B cell (primary cell): ENCODE data around the gene FIZ1. TPM values are rescaled to one million over a fixed set of nuclear protein-coding genes. Genes with fewer than 3 reads are reported as not detected.

Source experiments
- ATAC-seq: fragments of 200-7000 bp; cut with Tn5 transposase; one replicate; pipeline ENCODE4 v1.10.0; 2021; ENCODE audit warnings: low read depth, mild to moderate bottlenecking, moderate number of reproducible peaks, moderate library complexity
- CTCF ChIA-PET: fragments of 350-600 bp; sonication (Branson Sonifier 250); formaldehyde crosslinking; loops from one replicate; lab custom pipeline; 2021; ENCODE audit warnings: antibody characterized with exemption, inconsistent platforms; lab: Charles Lee
- POLR2A ChIA-PET: fragments of 350-600 bp; sonication (Branson Sonifier 250); formaldehyde crosslinking; loops from one replicate; lab custom pipeline; 2021; ENCODE audit warnings: antibody characterized with exemption; lab: Charles Lee
- DNase-seq: peaks from one replicate; pipeline ENCODE4 v3.0.0; 2013
- H2AFZ ChIP-seq: 2 replicates; pipeline ENCODE4 v1.6.1; 2012; ENCODE audit warnings: mild to moderate bottlenecking, low read depth, low read length; ENCODE audit not compliant: insufficient read depth, poor library complexity, severe bottlenecking
- H3K27ac ChIP-seq, 2 donors: 1 replicate in 1 of 2; 2 replicates in 1 of 2; pipeline ENCODE4 v1.5.1; 2012 to 2013; ENCODE audit warnings: low read length in 2 of 2, mild to moderate bottlenecking in 2 of 2, moderate library complexity in 1 of 2
- H3K27me3 ChIP-seq, 4 experiments: fragments of 200-600 bp in 1 of 4; sonication (generic) in 1 of 4; replicated peaks in 1 of 4; 1 replicate in 2 of 4; 2 replicates in 2 of 4; pipeline versions ENCODE4 v1.6.1 to v1.7.0; 2013 to 2016; ENCODE audit warnings: low read length in 3 of 4, mild to moderate bottlenecking in 2 of 4, mixed read lengths in 1 of 4, moderate library complexity in 1 of 4; ENCODE audit not compliant: insufficient read depth in 4 of 4, control insufficient read depth in 3 of 4; ENCODE audit errors: control extremely low read depth in 1 of 4
- H3K36me3 ChIP-seq, 2 experiments: replicated peaks in 1 of 2; 1 replicate in 1 of 2; 2 replicates in 1 of 2; pipeline versions ENCODE4 v1.6.1 to v1.7.1; 2013; ENCODE audit warnings: low read length in 1 of 2; ENCODE audit not compliant: insufficient read depth in 2 of 2, control insufficient read depth in 1 of 2; ENCODE audit errors: control extremely low read depth in 1 of 2, extremely low read depth in 1 of 2
- H3K4me1 ChIP-seq, 2 donors: fragments of 200-600 bp in 1 of 2; sonication (generic) in 1 of 2; 1 replicate in 1 of 2; 2 replicates in 1 of 2; pipeline versions ENCODE4 v1.5.1 to v1.6.1; 2013 to 2017; ENCODE audit warnings: low read length in 2 of 2; ENCODE audit not compliant: control insufficient read depth in 2 of 2, insufficient read depth in 2 of 2
- H3K4me2 ChIP-seq: replicated peaks from 2 replicates; pipeline ENCODE3; 2012; ENCODE audit warnings: mild to moderate bottlenecking, low read depth, low read length; ENCODE audit not compliant: poor library complexity, severe bottlenecking
- H3K4me3 ChIP-seq, 5 experiments: fragments of 200-600 bp in 1 of 5; sonication (generic) in 1 of 5; 1 replicate in 3 of 5; 2 replicates in 2 of 5; pipeline versions ENCODE4 v1.5.1 to v1.7.0; 2011 to 2016; ENCODE audit warnings: low read length in 4 of 5, mild to moderate bottlenecking in 4 of 5, low read depth in 2 of 5, control low read depth in 1 of 5, moderate library complexity in 1 of 5; ENCODE audit not compliant: insufficient read depth in 1 of 5; ENCODE audit errors: control extremely low read depth in 1 of 5, extremely low read depth in 1 of 5
- H3K79me2 ChIP-seq: fragments of 200-600 bp; sonication (generic); one replicate; pipeline ENCODE4 v1.6.0; 2016; ENCODE audit warnings: low read length; ENCODE audit not compliant: control insufficient read depth, insufficient read depth
- H3K9ac ChIP-seq: fragments of 200-600 bp; sonication (generic); 2 replicates; pipeline ENCODE4 v1.6.1; 2017; ENCODE audit warnings: mild to moderate bottlenecking, low read length, moderate library complexity
- H3K9me3 ChIP-seq, 3 donors: one replicate each; pipeline versions ENCODE4 v1.6.1 to v1.7.1; 2013; ENCODE audit warnings: low read length in 2 of 3; ENCODE audit not compliant: control insufficient read depth in 2 of 3, insufficient read depth in 1 of 3; ENCODE audit errors: control extremely low read depth in 1 of 3
- H4K20me1 ChIP-seq: 2 replicates; pipeline ENCODE4 v1.6.0; 2012; ENCODE audit warnings: mild to moderate bottlenecking, low read length; ENCODE audit not compliant: insufficient read depth, control insufficient read depth, poor library complexity, severe bottlenecking
- H3K27ac Mint-ChIP-seq: one replicate; pipeline ENCODE4 v1.8.0; 2021; ENCODE audit warnings: mixed read lengths
- H3K27me3 Mint-ChIP-seq: one replicate; pipeline ENCODE4 v1.8.0; 2021; ENCODE audit warnings: mixed read lengths
- H3K4me1 Mint-ChIP-seq: one replicate; pipeline ENCODE4 v1.8.0; 2021; ENCODE audit warnings: mixed read lengths
- H3K4me3 Mint-ChIP-seq: one replicate; pipeline ENCODE4 v1.8.0; 2021; ENCODE audit warnings: mixed read lengths
- H3K9me3 Mint-ChIP-seq: one replicate; pipeline ENCODE4 v1.8.0; 2022; ENCODE audit warnings: mixed read lengths; ENCODE audit not compliant: insufficient read depth
- EZH2 ChIP-seq: IDR thresholded peaks from 2 replicates; pipeline ENCODE4 v1.6.1; 2012; ENCODE audit warnings: borderline replicate concordance, low read depth, mild to moderate bottlenecking, moderate library complexity, low read length; ENCODE audit not compliant: insufficient read depth, poor library complexity, severe bottlenecking
- WGBS: methylation state at CpG from one replicate; pipeline ENCODE4 v1.1.5; 2013; ENCODE audit warnings: missing lambda C conversion rate; ENCODE audit not compliant: insufficient coverage; 5-methylcytosine and 5-hydroxymethylcytosine counted together
- intact Hi-C: fragments of 100-400 bp; cut with micrococcal nuclease; formaldehyde crosslinking; loops from one replicate; pipeline ENCODE4 v1.10.0; 2022
- polyA plus RNA-seq: library from polyadenylated mRNA; depleted of rRNA; stranded (reverse); fragments of >200 nt; gene quantifications from 2 replicates; pipeline ENCODE4 v1.2.3, GENCODE V29; 2012
- total RNA-seq, 2 donors: library from RNA; stranded (reverse); fragments of 120-200 nt in 1 of 2; gene quantifications; 1 replicate in 1 of 2; 2 replicates in 1 of 2; pipeline versions ENCODE4 v1.2.3 to v1.2.4, GENCODE V29; 2013 to 2022
- TF ChIP-seq, protein P1 (sequence below): fragments of 200-600 bp; IDR thresholded peaks from one replicate; pipeline ENCODE4 v1.8.0; 2022; ENCODE audit warnings: antibody characterized with exemption, mild to moderate bottlenecking

FIZ1 gene
- total and polyA plus RNA-seq, 2 donors (not counting 1 experiment from before 2014, with no cell fraction given), result 8.0 to 26.4 TPM

DNA sequence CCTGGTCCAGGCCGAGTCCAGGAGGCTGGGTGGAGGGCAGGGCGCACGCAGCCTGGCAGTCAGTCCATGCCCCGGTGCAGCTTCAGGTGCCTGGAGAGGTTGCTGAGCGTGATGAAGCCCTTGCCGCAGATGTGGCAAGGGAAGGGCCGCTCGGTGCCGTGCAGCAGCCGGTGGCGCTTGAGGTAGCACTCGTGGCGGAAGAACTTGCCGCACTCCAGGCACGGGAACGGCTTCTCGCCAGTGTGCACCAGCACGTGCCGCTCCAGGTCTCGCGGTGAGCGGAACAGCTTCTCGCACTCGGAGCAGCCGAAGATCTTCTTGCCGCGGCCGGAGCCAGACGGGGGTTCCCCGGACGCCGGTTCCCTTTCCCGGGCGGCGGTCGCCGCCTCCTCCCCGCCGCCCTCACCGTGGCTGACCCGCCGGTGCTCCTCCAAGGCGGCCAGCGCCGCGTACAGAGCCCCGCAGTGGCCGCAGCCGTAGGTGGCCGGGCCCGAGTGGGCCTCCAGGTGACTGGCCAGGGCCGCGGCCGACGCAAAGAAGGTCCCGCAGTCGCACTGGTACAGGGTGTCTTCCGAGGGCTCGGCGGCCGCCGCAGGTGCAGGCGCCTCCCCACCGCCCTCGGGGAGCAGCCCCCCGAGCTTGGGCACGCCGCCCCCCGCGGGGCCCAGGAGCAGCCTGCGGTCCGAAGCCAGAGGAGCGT is 6.8 kb downstream of the FIZ1 start:
- WGBS, result 98% methylated on average over 73 of the region's 73 CpGs
- Mint-ChIP-seq H3K27me3 (no peaks in the 10 kb centered on the region), H3K4me3 (no peak overlapping the region), H3K9me3 (no peaks in the 10 kb centered on the region), H3K4me1 (peaks cover 2% of the 10 kb centered on the region), H3K27ac (no peak overlapping the region)
- Histone ChIP-seq H3K4me3 (no peak overlapping the region), H4K20me1 (no peaks in the 10 kb centered on the region), H3K9me3 (no peaks in the 10 kb centered on the region), H3K9ac (no peak overlapping the region), H2AFZ (no peak overlapping the region), H3K27me3 (no peaks in the 10 kb centered on the region), H3K79me2 (no peaks in the 10 kb centered on the region), H3K36me3 (peaks cover 0 to 19% of the 10 kb centered on the region in 2 experiments), H3K27ac (no peak overlapping the region), H3K4me2 (no peak overlapping the region), H3K4me1 (peaks cover 5 to 6% of the 10 kb centered on the region in 2 donors)
- DNase-seq (peak; percentile 15), ATAC-seq (no peak)
- ChIA-PET CTCF (no interaction called here), POLR2A (no interaction called here)
- intact Hi-C loops, result no loop called here
- TF ChIP-seq, protein P1, sequence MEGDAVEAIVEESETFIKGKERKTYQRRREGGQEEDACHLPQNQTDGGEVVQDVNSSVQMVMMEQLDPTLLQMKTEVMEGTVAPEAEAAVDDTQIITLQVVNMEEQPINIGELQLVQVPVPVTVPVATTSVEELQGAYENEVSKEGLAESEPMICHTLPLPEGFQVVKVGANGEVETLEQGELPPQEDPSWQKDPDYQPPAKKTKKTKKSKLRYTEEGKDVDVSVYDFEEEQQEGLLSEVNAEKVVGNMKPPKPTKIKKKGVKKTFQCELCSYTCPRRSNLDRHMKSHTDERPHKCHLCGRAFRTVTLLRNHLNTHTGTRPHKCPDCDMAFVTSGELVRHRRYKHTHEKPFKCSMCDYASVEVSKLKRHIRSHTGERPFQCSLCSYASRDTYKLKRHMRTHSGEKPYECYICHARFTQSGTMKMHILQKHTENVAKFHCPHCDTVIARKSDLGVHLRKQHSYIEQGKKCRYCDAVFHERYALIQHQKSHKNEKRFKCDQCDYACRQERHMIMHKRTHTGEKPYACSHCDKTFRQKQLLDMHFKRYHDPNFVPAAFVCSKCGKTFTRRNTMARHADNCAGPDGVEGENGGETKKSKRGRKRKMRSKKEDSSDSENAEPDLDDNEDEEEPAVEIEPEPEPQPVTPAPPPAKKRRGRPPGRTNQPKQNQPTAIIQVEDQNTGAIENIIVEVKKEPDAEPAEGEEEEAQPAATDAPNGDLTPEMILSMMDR, result no peak
- TF ChIP-seq EZH2, result no peak

DNA sequence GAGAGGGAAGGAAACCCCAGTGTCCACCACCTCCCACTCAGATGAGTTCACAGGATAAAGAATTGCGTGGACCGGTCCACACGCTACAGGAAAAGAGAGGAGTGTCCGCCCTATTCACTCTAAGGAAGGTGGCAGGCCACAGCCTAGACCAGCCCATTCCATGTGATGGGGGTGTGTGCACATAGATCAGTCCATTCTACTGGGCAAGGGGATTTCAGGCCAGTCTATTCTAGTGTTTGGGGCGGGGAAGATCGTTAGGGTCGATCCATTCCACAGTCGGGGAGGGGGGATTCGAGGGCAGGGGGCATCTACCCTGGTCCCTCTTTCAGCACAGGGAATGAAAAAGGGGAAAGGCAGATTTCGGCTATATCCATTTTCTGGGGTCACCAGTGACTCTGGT is 7.8 kb downstream of the FIZ1 start:
- peaks cover 11 to 16% of the 10 kb centered on the region in 2 donors for H3K4me1 ChIP-seq
- H3K9me3 ChIP-seq, result no peaks in the 10 kb centered on the region
- ChIA-PET POLR2A (no interaction called here), CTCF (no interaction called here)
- H3K9ac ChIP-seq, result no peak overlapping the region
- H2AFZ ChIP-seq, result no peak overlapping the region
- WGBS, result 85% methylated on average over 4 of the region's 10 CpGs
- H3K4me3 Mint-ChIP-seq, result no peak overlapping the region
- H3K79me2 ChIP-seq, result no peaks in the 10 kb centered on the region
- H3K27ac ChIP-seq, result no peak overlapping the region
- no peaks in the 10 kb centered on the region for H3K27me3 ChIP-seq
- intact Hi-C loops, result no loop called here
- peaks cover 0 to 15% of the 10 kb centered on the region in 2 experiments for H3K36me3 ChIP-seq
- H3K9me3 Mint-ChIP-seq, result no peaks in the 10 kb centered on the region
- H3K27me3 Mint-ChIP-seq, result no peaks in the 10 kb centered on the region
- TF ChIP-seq, protein P1, result no peak
- TF ChIP-seq EZH2, result no peak
- DNase-seq (no peak), ATAC-seq (no peak)
- no peak overlapping the region for H3K4me3 ChIP-seq
- H3K4me1 Mint-ChIP-seq, result peaks cover 12% of the 10 kb centered on the region
- H3K27ac Mint-ChIP-seq, result no peak overlapping the region
- H3K4me2 ChIP-seq, result no peak overlapping the region
- no peaks in the 10 kb centered on the region for H4K20me1 ChIP-seq
